HepG2 (cell line): ENCODE results near the gene TMEM14A. TPM values are rescaled to one million over a fixed set of nuclear protein-coding genes. Genes with fewer than 3 reads are reported as not detected.

Source experiments
- ARHGAP35 ChIP-seq: sonication (generic); formaldehyde crosslinking; IDR thresholded peaks from 2 replicates; pipeline ENCODE4 v1.9.0; 2022; ENCODE audit warnings: mild to moderate bottlenecking, inconsistent platforms, moderate library complexity, missing genetic modification reagents, borderline replicate concordance
- DNMT3B ChIP-seq: conservative IDR thresholded peaks from 2 replicates; pipeline ENCODE4 v1.6.1; 2016; ENCODE audit warnings: missing biosample characterization, control low read depth
- FOXA1 ChIP-seq, 2 experiments: fragments of 450-650 bp in 1 of 2; sonication (generic) in 1 of 2; formaldehyde crosslinking in 1 of 2; IDR thresholded peaks; 2 replicates each; pipeline versions ENCODE4 v1.4.0 to v1.6.1; 2016 to 2020; ENCODE audit warnings: missing genetic modification reagents in 1 of 2
- HNF4A ChIP-seq: sonication (generic); formaldehyde crosslinking; IDR thresholded peaks from 2 replicates; pipeline ENCODE4 v1.4.0; 2020; ENCODE audit warnings: missing genetic modification reagents
- IKZF4 ChIP-seq: sonication (generic); formaldehyde crosslinking; IDR thresholded peaks from 2 replicates; pipeline ENCODE4 v1.5.1; 2020; ENCODE audit warnings: borderline replicate concordance, mild to moderate bottlenecking, low read depth, missing genetic modification reagents; ENCODE audit errors: not compliant biosample characterization
- KMT2B ChIP-seq: IDR thresholded peaks from 2 replicates; pipeline ENCODE4 v1.6.1; 2016; ENCODE audit warnings: missing genetic modification reagents, missing compliant biosample characterization
- NR2C2 ChIP-seq: sonication (generic); formaldehyde crosslinking; IDR thresholded peaks from 2 replicates; pipeline ENCODE4 v1.4.0; 2020; ENCODE audit warnings: missing genetic modification reagents, mild to moderate bottlenecking, moderate library complexity, borderline replicate concordance
- SATB2 ChIP-seq: sonication (generic); formaldehyde crosslinking; IDR thresholded peaks from 2 replicates; pipeline ENCODE4 v1.5.0; 2020; ENCODE audit warnings: missing genetic modification reagents
- ZBTB38 ChIP-seq: sonication (generic); formaldehyde crosslinking; IDR thresholded peaks from 2 replicates; pipeline ENCODE4 v1.5.1; 2020; ENCODE audit warnings: mild to moderate bottlenecking, missing genetic modification reagents
- ZFP36L2 ChIP-seq: sonication (generic); formaldehyde crosslinking; IDR thresholded peaks from 2 replicates; pipeline ENCODE4 v1.4.0; 2020; ENCODE audit warnings: missing genetic modification reagents
- ZMYM3 ChIP-seq: sonication (generic); formaldehyde crosslinking; IDR thresholded peaks from 2 replicates; pipeline ENCODE4 v1.5.1; 2020; ENCODE audit warnings: mild to moderate bottlenecking, missing genetic modification reagents
- ZNF3 ChIP-seq: IDR thresholded peaks from 2 replicates; pipeline ENCODE4 v1.7.0; 2017; ENCODE audit warnings: inconsistent platforms
- ZNF777 ChIP-seq: sonication (generic); formaldehyde crosslinking; IDR thresholded peaks from 2 replicates; pipeline ENCODE4 v1.4.0; 2020; ENCODE audit warnings: missing genetic modification reagents
- ZNF780A ChIP-seq: sonication (generic); formaldehyde crosslinking; IDR thresholded peaks from 2 replicates; pipeline ENCODE4 v1.8.0; 2022; ENCODE audit warnings: mild to moderate bottlenecking, missing genetic modification reagents, moderate library complexity
- ZNF790 ChIP-seq: sonication (generic); formaldehyde crosslinking; IDR thresholded peaks from 2 replicates; pipeline ENCODE4 v1.8.0; 2022; ENCODE audit warnings: missing genetic modification reagents, mild to moderate bottlenecking, borderline replicate concordance
- ZNF816 ChIP-seq: sonication (generic); formaldehyde crosslinking; IDR thresholded peaks from 2 replicates; pipeline ENCODE4 v1.8.0; 2022; ENCODE audit warnings: missing genetic modification reagents, mild to moderate bottlenecking, borderline replicate concordance
- ZNF839 ChIP-seq: sonication (generic); formaldehyde crosslinking; IDR thresholded peaks from 2 replicates; pipeline ENCODE4 v1.4.0; 2020; ENCODE audit warnings: missing genetic modification reagents, mild to moderate bottlenecking, borderline replicate concordance
- polyA plus RNA-seq, 8 experiments: library from polyadenylated mRNA; depleted of rRNA in 3 of 8; stranded (reverse) in 7 of 8; unstranded in 1 of 8; fragments of >200 nt; fragmentation: Illumina TruSeq in 4 of 8; extraction: Trizol in 4 of 8; gene quantifications; 2 replicates each; pipeline versions ENCODE4 v1.2.1 to v1.2.3, GENCODE V29; 2011 to 2016; ENCODE audit warnings: low read depth in 4 of 8, missing spikeins in 1 of 8, mixed read lengths in 1 of 8; ENCODE audit not compliant: insufficient read depth in 1 of 8
- total RNA-seq, 5 experiments: library from RNA; depleted of rRNA; stranded (reverse); fragments of >200 nt; fragmentation: Illumina TruSeq; extraction: Trizol; gene quantifications; 2 replicates each; pipeline ENCODE4 v1.2.3, GENCODE V29; 2016; ENCODE audit warnings: low read depth in 1 of 5
- TF ChIP-seq, protein P1 (sequence below): sonication (generic); formaldehyde crosslinking; IDR thresholded peaks from 2 replicates; pipeline ENCODE4 v1.5.0; 2020; ENCODE audit warnings: mild to moderate bottlenecking, missing genetic modification reagents, borderline replicate concordance
- TF ChIP-seq, protein P2 (sequence below): sonication (generic); formaldehyde crosslinking; conservative IDR thresholded peaks from 2 replicates; pipeline ENCODE4 v1.8.1; 2023; ENCODE audit warnings: missing genetic modification reagents
- TF ChIP-seq, protein P3 (sequence below): sonication (generic); formaldehyde crosslinking; IDR thresholded peaks from 2 replicates; pipeline ENCODE4 v1.4.0; 2020; ENCODE audit warnings: missing genetic modification reagents, low read depth, mild to moderate bottlenecking, borderline replicate concordance
- TF ChIP-seq, protein P4 (sequence below): IDR thresholded peaks from 2 replicates; pipeline ENCODE4 v1.6.1; 2012; ENCODE audit warnings: low read depth, low read length, improper control_type of control experiment

Gene TMEM14A
- total and polyA plus RNA-seq, 2 of the 13 experiments (the other 11 are each of a cell fraction or from before 2014, with no cell fraction given): 24.6 to 73.7 TPM

DNA sequence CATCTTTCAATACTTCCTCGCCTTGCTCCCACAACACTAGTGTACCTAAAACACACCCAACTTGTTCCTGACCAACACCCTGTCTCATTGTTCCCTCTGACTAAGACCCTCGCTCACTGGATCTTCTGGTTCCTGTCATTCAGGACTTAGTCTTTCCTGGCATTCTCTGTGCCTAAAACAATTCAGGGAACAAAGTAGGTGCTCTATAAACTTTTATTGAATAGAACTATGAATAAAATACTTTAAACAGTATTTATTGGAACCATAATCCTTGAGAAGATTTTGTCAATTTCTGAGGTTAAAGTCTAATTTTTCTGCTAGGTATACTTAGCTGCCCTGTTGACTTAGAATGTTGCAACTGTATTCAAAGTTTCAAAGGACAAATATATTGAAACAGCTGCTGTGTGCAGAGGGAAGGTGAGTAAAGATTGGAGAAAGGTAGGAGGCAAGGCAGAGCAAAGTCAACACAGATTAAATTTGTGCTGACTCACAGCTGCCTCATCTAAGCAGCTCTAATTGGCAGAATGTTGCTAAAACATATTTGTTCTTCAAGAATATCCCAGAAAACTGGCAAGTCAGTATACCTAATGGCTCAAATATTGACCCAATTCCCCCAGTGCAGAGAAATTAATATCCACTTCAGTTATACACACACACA is 54.8 kb downstream of the TMEM14A start (continued):
- TF ChIP-seq HNF4A (CRISPR knock-in tag) (peak; percentile 100), ZNF816 (CRISPR knock-in tag) (peak; percentile 87; the same call in 1 of the 2 replicates), ZNF777 (CRISPR knock-in tag) (0 out of 2 replicates have a peak, but pooled peaks have one; percentile 20), NR2C2 (peak; percentile 75), DNMT3B (CRISPR knock-in tag) (peak; percentile 96; the same call in 1 of the 2 replicates), ZNF780A (peak; percentile 73; the same call in 1 of the 2 replicates), ARHGAP35 (no peak), ZFP36L2 (CRISPR knock-in tag) (no peak), IKZF4 (CRISPR knock-in tag) (no peak), ZNF3 (CRISPR knock-in tag) (0 out of 2 replicates have a peak, but pooled peaks have one; percentile 32), ZMYM3 (CRISPR knock-in tag) (peak; percentile 92), SATB2 (no peak), FOXA1 (IDR thresholded peaks at IDR 0.05) (peak; percentile 100), FOXA1 (CRISPR knock-in tag; IDR thresholded peaks at IDR 0.05) (peak; percentile 100), KMT2B (no peak), ZNF790 (CRISPR knock-in tag) (no peak), ZNF839 (CRISPR knock-in tag) (no peak), ZBTB38 (CRISPR knock-in tag) (no peak)
- TF ChIP-seq, protein P1, sequence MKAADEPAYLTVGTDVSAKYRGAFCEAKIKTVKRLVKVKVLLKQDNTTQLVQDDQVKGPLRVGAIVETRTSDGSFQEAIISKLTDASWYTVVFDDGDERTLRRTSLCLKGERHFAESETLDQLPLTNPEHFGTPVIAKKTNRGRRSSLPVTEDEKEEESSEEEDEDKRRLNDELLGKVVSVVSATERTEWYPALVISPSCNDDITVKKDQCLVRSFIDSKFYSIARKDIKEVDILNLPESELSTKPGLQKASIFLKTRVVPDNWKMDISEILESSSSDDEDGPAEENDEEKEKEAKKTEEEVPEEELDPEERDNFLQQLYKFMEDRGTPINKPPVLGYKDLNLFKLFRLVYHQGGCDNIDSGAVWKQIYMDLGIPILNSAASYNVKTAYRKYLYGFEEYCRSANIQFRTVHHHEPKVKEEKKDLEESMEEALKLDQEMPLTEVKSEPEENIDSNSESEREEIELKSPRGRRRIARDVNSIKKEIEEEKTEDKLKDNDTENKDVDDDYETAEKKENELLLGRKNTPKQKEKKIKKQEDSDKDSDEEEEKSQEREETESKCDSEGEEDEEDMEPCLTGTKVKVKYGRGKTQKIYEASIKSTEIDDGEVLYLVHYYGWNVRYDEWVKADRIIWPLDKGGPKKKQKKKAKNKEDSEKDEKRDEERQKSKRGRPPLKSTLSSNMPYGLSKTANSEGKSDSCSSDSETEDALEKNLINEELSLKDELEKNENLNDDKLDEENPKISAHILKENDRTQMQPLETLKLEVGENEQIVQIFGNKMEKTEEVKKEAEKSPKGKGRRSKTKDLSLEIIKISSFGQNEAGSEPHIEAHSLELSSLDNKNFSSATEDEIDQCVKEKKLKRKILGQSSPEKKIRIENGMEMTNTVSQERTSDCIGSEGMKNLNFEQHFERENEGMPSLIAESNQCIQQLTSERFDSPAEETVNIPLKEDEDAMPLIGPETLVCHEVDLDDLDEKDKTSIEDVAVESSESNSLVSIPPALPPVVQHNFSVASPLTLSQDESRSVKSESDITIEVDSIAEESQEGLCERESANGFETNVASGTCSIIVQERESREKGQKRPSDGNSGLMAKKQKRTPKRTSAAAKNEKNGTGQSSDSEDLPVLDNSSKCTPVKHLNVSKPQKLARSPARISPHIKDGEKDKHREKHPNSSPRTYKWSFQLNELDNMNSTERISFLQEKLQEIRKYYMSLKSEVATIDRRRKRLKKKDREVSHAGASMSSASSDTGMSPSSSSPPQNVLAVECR (CRISPR knock-in tag): peak; percentile 68; the same call in 1 of the 2 replicates
- TF ChIP-seq, protein P2, sequence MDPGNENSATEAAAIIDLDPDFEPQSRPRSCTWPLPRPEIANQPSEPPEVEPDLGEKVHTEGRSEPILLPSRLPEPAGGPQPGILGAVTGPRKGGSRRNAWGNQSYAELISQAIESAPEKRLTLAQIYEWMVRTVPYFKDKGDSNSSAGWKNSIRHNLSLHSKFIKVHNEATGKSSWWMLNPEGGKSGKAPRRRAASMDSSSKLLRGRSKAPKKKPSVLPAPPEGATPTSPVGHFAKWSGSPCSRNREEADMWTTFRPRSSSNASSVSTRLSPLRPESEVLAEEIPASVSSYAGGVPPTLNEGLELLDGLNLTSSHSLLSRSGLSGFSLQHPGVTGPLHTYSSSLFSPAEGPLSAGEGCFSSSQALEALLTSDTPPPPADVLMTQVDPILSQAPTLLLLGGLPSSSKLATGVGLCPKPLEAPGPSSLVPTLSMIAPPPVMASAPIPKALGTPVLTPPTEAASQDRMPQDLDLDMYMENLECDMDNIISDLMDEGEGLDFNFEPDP: no peak
- TF ChIP-seq, protein P3, sequence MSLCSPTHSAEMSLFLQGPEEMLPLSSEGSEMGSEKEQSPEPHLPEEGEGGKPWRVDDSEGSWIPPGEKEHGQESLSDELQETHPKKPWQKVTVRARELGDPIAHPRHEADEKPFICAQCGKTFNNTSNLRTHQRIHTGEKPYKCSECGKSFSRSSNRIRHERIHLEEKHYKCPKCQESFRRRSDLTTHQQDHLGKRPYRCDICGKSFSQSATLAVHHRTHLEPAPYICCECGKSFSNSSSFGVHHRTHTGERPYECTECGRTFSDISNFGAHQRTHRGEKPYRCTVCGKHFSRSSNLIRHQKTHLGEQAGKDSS (CRISPR knock-in tag): 0 out of 2 replicates have a peak, but pooled peaks have one; percentile 37
- TF ChIP-seq, protein P4, sequence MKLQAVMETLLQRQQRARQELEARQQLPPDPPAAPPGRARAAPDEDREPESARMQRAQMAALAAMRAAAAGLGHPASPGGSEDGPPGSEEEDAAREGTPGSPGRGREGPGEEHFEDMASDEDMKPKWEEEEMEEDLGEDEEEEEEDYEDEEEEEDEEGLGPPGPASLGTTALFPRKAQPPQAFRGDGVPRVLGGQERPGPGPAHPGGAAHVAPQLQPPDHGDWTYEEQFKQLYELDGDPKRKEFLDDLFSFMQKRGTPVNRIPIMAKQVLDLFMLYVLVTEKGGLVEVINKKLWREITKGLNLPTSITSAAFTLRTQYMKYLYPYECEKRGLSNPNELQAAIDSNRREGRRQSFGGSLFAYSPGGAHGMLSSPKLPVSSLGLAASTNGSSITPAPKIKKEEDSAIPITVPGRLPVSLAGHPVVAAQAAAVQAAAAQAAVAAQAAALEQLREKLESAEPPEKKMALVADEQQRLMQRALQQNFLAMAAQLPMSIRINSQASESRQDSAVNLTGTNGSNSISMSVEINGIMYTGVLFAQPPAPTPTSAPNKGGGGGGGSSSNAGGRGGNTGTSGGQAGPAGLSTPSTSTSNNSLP: peak; percentile 95
